Psoas muscle (tissue), 8 donors: ENCODE measurements around the gene DDR2. TPM values are rescaled to one million over a fixed set of nuclear protein-coding genes. Genes with fewer than 3 reads are reported as not detected.
"Not testable (repeated sequence)": the region's sequence is repeated elsewhere in the genome, so short reads cannot be mapped to it uniquely, and the experiment has no call there.

ENCODE experiments used
- ATAC-seq, 4 donors: fragments of 200-7000 bp; cut with Tn5 transposase; one replicate each; pipeline ENCODE4 v1.9.1; 2020; ENCODE audit warnings: moderate library complexity in 3 of 4, mild to moderate bottlenecking in 2 of 4
- DNase-seq, 2 donors: peaks; one replicate each; pipeline ENCODE4 v3.0.0-alpha.2; 2020
- H3K27ac ChIP-seq: fragments of 200-600 bp; one replicate; pipeline ENCODE4 v1.8.0; 2022
- H3K27me3 ChIP-seq, 3 donors: fragments of 200-600 bp in 1 of 3; one replicate each; pipeline versions ENCODE4 v1.6.1 to v1.8.0; 2013 to 2022; ENCODE audit warnings: low read length in 2 of 3, mild to moderate bottlenecking in 2 of 3, moderate library complexity in 1 of 3; ENCODE audit not compliant: insufficient read depth in 3 of 3
- H3K36me3 ChIP-seq, 2 donors: fragments of 200-600 bp in 1 of 2; one replicate each; pipeline versions ENCODE4 v1.6.1 to v1.8.0; 2013 to 2022; ENCODE audit warnings: low read depth in 1 of 2, mild to moderate bottlenecking in 1 of 2, moderate library complexity in 1 of 2; ENCODE audit not compliant: insufficient read depth in 1 of 2
- H3K4me1 ChIP-seq: fragments of 200-600 bp; one replicate; pipeline ENCODE4 v1.8.0; 2022
- H3K4me3 ChIP-seq: fragments of 200-600 bp; one replicate; pipeline ENCODE4 v1.8.0; 2022; ENCODE audit warnings: mild to moderate bottlenecking
- H3K9me3 ChIP-seq: fragments of 200-600 bp; one replicate; pipeline ENCODE4 v1.8.0; 2022
- CTCF ChIP-seq: fragments of 200-600 bp; IDR thresholded peaks from one replicate; pipeline ENCODE4 v1.8.0; 2022; ENCODE audit warnings: antibody characterized with exemption
- WGBS, 3 donors: extraction: QIAGEN DNeasy Blood & Tissue Kit; methylation state at CpG; one replicate each; pipeline versions ENCODE4 v1.1.6 to v1.1.7; 2013; 5-methylcytosine and 5-hydroxymethylcytosine counted together
- intact Hi-C, 2 donors: fragments of 100-400 bp; cut with DNase I; formaldehyde crosslinking; loops; one replicate each; pipeline versions ENCODE4 v1.11.0 to v1.14.2; 2022
- polyA plus RNA-seq, 3 donors: library from polyadenylated mRNA; stranded (reverse); fragments of 200-250 nt; gene quantifications; one replicate each; pipeline ENCODE4 v1.2.3, GENCODE V29; 2013
- total RNA-seq, 4 donors: library from RNA; stranded (reverse); fragmentation: NEBNext Ultra II Directional in 2 of 4; extraction: Animal tissue kit (Norgen Biotek cat#: 25700) in 2 of 4; gene quantifications; one replicate each; pipeline versions ENCODE4 v1.2.1 to v1.2.4, GENCODE V29; 2021 to 2023
- donor health status: healthy with polysubstance abuse.
- donor health status: DM: no; HTN: no; CAD: no; lungs with moderate emphysema.
- donor health status: Bipolar disorder and iron deficiency.
- donor health status: healthy.
- donor health status: DM: yes; HTN: yes; CAD: no.
- donor health status: DM: no; HTN: no; CAD: no.
- donor health status: DM: no; HTN: no; CAD: no.
- donor health status: DM: yes; HTN: yes; CAD: no.

DDR2 gene
- total and polyA plus RNA-seq, 7 donors = 1.3 to 21.2 (median 6.0) TPM

GRCh38 chr1:162774007-162774406 lies 141.7 kb downstream of the DDR2 start:
- ATAC-seq (no peak), DNase-seq (no peak)
- H3K4me3 ChIP-seq = no peak overlapping the region
- intact Hi-C loops = no loop called here
- no peaks in the 10 kb centered on the region for H3K27me3 ChIP-seq
- no peak overlapping the region for H3K27ac ChIP-seq
- no peaks in the 10 kb centered on the region for H3K9me3 ChIP-seq
- H3K36me3 ChIP-seq = peaks cover 0 to 9% of the 10 kb centered on the region in 2 donors
- no peak for TF ChIP-seq CTCF
- no peaks in the 10 kb centered on the region for H3K4me1 ChIP-seq

- H3K36me3 ChIP-seq = no peaks in the 10 kb centered on the region
- intact Hi-C loops = no loop called here
Observed at GRCh38 chr1:162779043-162779442, 146.8 kb downstream of the DDR2 start.

GRCh38 chr1:162782671-162783070 lies 150.4 kb downstream of the DDR2 start:
- Histone ChIP-seq H3K4me3 (no peak overlapping the region), H3K9me3 (no peaks in the 10 kb centered on the region), H3K27me3 (no peaks in the 10 kb centered on the region), H3K36me3 (no peaks in the 10 kb centered on the region), H3K4me1 (no peaks in the 10 kb centered on the region), H3K27ac (no peak overlapping the region)
- TF ChIP-seq CTCF = no peak
- intact Hi-C loops = no loop called here
- DNase-seq (no peak), ATAC-seq (no peak)

More at GRCh38 chr1:162779043-162779442, 146.8 kb downstream of the DDR2 start:
- Histone ChIP-seq H3K4me1 (no peaks in the 10 kb centered on the region), H3K27me3 (no peaks in the 10 kb centered on the region), H3K9me3 (no peaks in the 10 kb centered on the region), H3K4me3 (no peak overlapping the region), H3K27ac (no peak overlapping the region)
- TF ChIP-seq CTCF = no peak
- WGBS, 3 donors = 86 to 93% (median 89%) methylated on average over 1 of the region's 1 CpG
- no peak for DNase-seq
- no peak for ATAC-seq

- H3K4me1 ChIP-seq, H3K27me3 ChIP-seq, H3K9me3 ChIP-seq, ATAC-seq, intact Hi-C loops, DNase-seq, H3K27ac ChIP-seq, H3K36me3 ChIP-seq, H3K4me3 ChIP-seq: not testable (repeated sequence)
- 83 to 100% methylated on average over 1 of the region's 1 CpG; no CpG with 5 or more reads in 1 of the 3 donors for WGBS, 3 donors
Observed at GRCh38 chr1:162784926-162785325, 152.7 kb downstream of the DDR2 start.

- H3K9me3 ChIP-seq, H3K27me3 ChIP-seq, intact Hi-C loops, DNase-seq, ATAC-seq, H3K27ac ChIP-seq, H3K36me3 ChIP-seq, H3K4me1 ChIP-seq, H3K4me3 ChIP-seq: not testable (repeated sequence)
- 86 to 97% (median 96%) methylated on average over 1 of the region's 1 CpG for WGBS, 3 donors
Observed at GRCh38 chr1:162788783-162789182, 156.5 kb downstream of the DDR2 start.

- intact Hi-C loops, H3K36me3 ChIP-seq, H3K27me3 ChIP-seq, H3K9me3 ChIP-seq, H3K4me1 ChIP-seq: not testable (repeated sequence)
- peak; percentile 77 to 89 for DNase-seq
- 0 to 1% (median 1%) methylated on average over 19 to 30 of the region's 49 CpGs for WGBS, 3 donors
- ATAC-seq = peak; percentile 100
- peak within 1 kb of the TSS; percentile 80 for H3K27ac ChIP-seq
- peak within 1 kb of the TSS; percentile 65 for H3K4me3 ChIP-seq
Observed at GRCh38 chr1:162790303-162790984, 158.2 kb downstream of the DDR2 start, which contains the start of gene HSD17B7. Gene HSD17B7, plus strand, starts transcription at chr1:162790702. Its CDS starts 99 bp downstream, at chr1:162790801.

- WGBS, 3 donors = 0 to 2% (median 1%) methylated on average over 7 of the region's 8 CpGs
- H3K27me3 ChIP-seq, DNase-seq, H3K36me3 ChIP-seq, intact Hi-C loops, H3K9me3 ChIP-seq, H3K4me1 ChIP-seq: not testable (repeated sequence)
- ATAC-seq = peak in 1 of 4 donors; percentile 23
- peak overlapping the region; percentile 80 for H3K27ac ChIP-seq
- H3K4me3 ChIP-seq = peak overlapping the region; percentile 65
Observed at GRCh38 chr1:162790985-162791357, 158.7 kb downstream of the DDR2 start.

GRCh38 chr1:162794284-162794683 lies 162.0 kb downstream of the DDR2 start:
- H3K27me3 ChIP-seq, H3K9me3 ChIP-seq, DNase-seq, ATAC-seq, H3K4me1 ChIP-seq, H3K27ac ChIP-seq, H3K4me3 ChIP-seq, intact Hi-C loops: not testable (repeated sequence)
- WGBS, 3 donors = 72 to 77% (median 76%) methylated on average over 1 of the region's 1 CpG
- peaks cover 0 to 14% of the 10 kb centered on the region in 2 donors for H3K36me3 ChIP-seq
